ENCODE data around the gene GMPS.
"Not testable (repeated sequence)": the region's sequence is repeated elsewhere in the genome, so short reads cannot be mapped to it uniquely, and the experiment has no call there.

Gene GMPS

DNA sequence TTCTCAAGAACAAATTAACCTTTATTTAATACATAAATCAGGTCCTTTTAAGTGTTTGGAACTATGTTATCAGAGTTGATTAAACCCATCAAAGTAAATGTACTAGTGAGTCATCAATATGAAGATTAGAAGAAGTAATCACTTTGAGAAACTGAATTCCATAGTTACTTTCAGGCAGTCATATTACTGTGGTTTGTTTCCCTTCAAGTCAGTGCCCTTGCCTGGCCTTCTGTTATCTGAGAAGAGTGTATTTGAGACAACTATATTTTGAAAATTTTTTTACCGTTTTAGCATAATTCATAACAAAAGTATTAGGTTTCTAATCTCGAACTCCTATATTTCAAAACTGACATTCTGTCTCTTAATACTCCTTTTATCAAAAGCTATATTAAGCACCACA is 73.6 kb downstream of the GMPS start:
- no peak for DNase-seq

DNA sequence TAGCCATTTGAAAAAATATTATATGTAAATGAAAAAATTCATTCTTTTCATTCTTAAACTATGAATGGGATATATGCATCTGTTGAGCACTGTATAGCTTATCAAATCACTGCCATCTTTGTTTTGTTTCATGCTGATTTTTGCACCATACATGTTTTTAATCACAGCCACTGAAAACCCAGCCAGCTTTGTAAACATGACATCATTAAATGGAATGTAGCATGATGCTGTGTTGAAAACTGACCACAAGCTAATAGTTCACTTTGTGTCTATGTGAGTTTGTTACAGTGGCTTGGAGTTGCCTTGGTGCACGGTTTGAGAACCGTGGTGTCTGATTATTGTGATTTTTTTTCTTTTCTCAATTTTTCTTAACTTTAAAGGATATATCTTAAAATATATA is 75.7 kb downstream of the GMPS start:
- DNase-seq, result no peak

DNA sequence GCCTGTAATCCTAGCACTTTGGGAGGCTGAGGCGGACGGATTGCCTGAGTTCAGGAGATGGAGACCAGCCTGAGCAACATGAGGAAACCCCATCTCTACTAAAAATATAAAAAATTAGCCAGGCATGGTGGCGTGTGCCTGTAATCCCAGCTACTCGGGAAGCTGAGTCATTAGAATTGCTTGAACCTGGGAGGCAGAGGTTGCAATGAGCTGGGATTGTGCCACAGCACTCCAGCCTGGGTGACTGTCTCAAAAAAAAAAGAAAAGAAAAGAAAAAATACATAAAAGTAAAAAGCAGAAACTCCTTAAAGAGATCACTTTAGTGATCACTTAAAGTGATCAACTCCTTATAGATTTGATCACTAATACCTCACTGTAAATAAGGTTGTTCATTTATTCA is 78.0 kb downstream of the GMPS start:
- DNase-seq, result no peak

DNA sequence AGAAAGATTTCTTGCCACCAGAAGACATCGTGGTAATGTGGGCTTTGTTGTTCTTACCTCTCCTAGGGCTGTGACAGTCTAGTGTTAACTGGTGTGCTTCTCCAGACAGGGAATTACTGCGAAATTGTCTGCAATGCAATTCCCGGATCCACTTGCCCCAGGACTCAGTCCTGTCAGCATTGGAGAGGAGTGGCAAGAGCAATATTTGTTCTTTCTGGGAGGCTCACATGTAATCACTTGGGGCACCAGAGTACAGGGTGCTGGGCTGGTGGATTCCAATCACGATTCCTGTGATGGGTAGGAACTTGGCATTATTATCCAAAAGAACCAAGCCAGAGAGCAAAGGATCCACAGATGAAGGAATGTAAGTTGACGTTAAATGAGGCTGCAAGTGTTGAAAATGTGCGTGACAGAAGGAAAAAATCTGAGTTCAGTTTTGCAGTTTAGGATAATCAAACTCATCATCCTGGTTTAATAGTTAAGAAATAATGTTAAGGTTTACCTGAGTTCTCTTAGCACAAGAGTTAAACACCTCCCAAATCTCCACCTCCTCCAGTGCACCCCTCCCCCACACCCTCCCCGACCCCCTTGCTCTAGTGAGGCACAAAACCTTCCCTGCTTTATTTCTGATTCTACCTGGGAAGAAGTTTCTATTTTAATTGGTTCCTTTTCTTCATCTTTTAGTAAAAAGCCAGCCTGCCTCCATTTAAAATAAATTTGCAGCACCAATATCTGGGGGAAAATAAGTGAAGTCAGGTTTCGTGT is 79.2 kb downstream of the GMPS start:
- no peak for DNase-seq

DNA sequence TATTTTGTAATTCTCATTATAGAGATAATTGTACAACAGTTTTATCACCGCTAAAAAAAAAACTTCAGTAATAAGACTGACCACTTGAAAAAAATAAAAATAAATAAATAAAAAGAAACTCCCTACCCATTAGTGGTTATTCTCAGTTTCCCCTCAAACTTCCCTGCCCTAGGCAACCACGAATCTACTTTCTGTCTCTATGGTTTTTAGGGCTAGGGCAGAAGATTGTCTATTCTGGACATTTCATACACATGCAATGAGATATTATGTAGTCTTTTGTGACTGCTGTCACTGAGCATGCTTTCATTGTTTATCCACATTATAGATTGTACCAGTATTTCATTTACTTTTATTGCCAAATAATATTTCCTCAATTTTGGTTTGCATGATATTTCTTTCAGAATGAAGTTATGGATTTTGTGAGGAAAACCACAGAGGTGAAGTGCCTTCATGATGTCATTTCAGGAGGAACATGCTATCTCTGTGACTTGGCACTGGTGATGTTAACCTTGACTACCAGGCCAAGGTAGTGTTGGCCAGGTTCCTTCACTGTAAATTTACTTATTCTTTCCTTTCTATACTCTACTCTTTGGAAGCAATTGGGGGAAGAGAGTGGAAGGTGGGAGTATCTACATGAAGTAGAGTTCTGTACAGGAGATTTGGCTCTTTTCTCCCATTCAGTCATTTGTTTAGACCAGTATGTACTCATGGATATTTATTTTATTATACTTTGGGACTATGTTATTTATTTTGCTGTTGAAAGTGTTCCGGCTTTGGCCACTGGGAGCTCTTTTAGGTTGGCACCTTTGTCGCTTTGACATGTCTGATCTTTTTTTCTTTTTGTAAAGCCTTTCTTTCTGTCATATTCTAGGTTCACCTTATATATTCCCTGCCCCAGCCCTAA is 86.3 kb downstream of the GMPS start:
- DNase-seq, result no peak

DNA sequence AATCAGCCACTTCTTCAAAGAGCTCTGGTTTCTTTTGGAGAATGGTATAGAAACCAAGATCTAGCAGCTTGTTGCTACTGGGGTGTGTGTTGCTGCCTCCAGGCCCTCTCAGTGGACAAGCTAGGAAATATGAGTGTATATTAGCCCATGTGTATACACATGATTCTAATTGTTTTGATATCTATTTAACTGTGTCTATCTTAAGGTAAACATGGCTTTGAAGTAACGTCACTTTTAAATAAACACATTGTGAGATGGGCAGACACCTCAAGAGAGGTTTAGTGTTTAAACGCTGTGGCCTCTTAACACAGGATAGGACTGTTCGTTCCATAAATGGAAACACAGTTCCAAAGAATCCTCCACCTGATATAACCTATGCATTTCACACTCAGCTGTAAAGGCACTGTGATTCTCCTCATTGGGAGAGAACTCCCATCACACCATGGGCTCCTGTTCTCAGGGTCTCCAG is 87.0 kb downstream of the GMPS start:
- DNase-seq, result no peak

DNA sequence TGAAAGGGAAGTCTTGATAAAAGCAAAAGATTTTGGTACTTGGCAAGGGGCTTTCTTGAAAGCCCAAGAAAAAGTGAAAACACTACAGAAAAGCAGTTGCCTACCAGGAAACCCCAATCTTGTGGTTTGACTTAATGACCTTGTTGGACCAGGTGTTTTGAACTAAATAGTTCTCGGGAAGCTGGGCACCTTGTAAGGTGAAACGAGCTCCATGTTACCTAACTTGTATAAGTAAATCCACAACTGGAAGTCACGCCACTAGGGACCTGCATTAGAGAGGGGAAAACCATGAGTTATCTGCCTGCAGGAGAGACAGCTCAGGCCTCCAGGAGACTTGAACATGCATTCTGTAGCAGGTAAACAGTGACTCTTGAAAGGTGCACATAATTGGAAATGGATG is 88.2 kb downstream of the GMPS start:
- no peak for DNase-seq

DNA sequence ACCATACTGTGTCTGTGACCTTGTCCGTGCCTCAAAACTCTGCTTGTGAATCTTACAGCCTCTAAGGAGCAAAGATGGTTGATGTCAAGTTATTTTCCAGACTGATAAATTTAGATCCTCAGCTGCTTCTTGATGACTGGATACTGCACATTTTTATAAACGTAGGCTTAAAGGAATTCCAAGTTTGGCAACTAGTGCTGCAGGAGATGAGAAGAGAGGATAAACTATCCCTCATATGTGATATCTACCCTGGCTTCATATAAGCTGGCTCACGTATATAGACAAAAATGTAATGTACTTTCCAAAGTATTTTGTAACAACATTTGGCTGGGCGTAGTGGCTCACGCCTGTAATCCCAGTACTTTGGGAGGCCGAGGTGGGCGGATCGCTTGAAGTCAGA is 89.6 kb downstream of the GMPS start:
- DNase-seq, result no peak

DNA sequence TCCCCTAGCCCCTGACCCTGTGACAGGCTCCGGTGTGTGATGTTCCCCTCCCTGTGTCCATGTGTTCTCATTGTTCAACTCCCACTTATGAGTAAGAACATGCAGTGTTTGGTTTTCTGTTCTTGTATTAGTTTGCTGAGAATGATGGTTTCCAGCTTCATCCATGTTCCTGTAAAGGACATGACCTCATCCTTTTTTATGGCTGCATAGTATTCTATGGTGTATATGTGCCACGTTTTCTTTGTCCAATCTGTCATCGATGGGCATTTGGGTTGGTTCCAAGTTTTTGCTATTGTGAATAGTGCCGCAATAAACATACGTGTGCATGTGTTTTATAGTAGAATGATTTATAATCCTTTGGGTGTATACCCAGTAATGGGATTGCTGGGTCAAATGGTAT is 90.6 kb downstream of the GMPS start:
- not testable (repeated sequence) for DNase-seq

DNA sequence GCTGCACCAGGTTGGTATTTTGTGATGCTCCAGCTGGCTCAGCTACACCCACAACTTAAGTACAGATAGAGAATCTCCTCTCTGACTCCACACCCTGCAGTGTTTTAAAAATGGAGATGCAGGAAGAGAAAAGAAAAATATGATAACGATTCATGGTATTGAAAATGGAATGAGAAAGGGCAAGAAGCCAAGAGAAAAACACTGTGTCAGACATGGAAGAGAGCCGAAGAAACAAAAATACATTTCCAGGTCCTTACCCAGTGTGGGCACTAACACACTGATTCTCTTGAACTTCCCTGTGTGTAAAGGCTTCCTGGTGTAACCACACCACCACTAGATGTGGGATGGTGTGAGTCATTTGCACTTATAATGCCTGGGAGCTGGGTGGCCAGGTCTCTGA is 93.1 kb downstream of the GMPS start:
- no peak for DNase-seq

DNA sequence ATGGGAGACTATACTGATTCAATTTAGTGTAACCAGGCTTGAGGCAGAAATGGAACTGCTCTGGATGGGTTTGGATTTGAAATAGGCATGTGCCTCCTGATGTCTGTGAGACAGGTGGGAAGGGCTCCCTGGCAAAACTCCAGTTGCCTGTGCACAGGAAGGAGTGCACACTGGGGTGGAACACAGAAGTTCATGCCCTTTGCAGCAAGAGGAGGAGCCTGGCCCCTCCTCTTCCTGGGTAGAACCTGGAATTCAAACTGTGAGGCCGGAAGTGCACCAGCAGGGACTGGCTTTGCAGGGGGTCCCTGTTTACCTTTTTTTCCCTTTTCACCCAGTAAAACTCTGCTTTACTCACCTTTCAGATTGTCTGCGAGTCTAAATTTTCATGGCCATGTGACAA is 99.9 kb downstream of the GMPS start:
- DNase-seq, result no peak

DNA sequence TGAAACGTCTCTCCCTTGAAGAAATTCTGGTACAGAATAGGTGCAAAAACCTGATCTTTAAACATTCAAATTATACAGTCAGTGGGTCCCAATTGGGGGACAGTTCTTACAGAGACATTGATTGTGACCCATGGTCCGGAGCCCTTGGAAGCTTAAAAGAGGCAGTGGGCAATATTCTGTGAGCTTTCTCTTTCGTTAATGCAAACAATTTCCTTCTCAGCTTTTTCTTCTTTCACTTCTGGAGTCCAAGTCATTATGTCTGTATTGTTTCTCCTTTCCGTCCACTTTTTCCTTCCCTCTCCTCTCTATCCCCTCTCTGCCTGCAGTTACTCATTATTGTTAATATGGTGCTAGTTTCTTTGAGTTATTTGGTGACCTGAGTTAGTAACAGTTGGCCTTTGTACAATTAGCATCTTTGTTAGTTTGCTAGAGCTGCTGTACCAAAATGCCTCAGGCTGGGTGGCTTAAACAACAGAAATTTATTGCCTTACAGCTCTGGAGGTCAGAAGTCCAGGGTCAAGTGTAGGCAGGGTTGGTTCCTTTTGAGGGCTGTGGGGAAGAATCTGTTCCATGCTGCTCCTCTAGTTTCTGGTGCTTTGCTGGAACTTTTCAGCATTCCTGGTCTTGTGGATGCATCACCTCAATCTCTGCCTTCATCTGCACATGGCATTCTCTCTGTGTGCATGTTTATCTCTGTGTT is 102.6 kb downstream of the GMPS start:
- DNase-seq, result no peak

DNA sequence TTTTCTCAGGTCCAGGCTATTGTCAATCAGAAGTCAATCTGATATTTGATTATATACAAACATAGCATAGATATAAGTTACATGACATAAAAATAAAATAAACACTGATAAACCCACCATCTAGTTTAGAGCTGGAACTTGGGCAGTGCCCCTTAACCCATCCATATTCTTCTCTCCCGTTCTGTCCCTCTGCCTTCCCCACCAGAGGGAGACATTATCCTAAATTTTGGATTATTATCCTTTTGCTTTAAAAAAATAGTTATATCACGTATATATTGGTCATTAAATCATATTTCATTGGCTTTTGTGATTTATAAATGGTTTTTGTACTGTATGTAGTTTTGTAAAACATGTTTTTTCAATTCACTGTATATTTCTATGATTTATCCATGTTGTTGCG is 107.9 kb downstream of the GMPS start:
- no peak for DNase-seq

DNA sequence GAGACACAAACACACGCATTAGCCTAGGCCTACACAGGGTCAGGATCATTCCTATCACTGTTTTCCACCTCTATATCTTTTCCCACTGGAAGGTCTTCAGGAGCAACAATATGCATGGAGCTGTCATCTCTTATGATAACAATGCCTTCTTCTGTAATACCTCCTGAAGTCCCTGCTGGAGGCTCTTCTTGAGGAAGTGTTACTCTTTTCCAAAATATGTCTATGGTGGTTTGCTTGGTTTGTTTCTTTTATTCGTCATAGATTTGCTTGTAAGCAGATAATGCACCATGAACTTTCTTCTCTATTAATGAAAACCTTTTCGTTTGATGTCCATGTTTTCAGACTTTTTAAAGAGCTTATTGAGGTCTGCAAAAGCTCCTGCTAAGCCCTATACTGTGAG is 109.3 kb downstream of the GMPS start:
- DNase-seq, result no peak

DNA sequence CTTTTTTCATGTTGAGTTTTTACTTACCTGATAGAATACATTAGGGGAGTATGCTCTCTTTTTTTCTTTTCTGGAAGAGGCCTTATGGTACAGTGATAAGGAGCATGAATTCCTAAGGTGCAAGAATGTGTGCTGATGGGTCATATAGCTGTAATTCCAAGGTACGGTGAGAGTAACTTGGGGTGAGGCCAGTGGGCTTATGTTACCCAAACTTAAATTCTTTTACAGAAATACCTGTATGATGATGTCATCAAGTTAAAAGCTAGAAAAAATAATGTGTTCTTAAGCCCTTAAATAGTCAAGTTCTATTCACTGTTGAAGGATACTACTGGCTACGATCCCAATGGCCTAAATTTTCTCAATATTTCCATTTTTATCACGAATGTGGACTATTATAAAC is 111.2 kb downstream of the GMPS start:
- no peak for DNase-seq

DNA sequence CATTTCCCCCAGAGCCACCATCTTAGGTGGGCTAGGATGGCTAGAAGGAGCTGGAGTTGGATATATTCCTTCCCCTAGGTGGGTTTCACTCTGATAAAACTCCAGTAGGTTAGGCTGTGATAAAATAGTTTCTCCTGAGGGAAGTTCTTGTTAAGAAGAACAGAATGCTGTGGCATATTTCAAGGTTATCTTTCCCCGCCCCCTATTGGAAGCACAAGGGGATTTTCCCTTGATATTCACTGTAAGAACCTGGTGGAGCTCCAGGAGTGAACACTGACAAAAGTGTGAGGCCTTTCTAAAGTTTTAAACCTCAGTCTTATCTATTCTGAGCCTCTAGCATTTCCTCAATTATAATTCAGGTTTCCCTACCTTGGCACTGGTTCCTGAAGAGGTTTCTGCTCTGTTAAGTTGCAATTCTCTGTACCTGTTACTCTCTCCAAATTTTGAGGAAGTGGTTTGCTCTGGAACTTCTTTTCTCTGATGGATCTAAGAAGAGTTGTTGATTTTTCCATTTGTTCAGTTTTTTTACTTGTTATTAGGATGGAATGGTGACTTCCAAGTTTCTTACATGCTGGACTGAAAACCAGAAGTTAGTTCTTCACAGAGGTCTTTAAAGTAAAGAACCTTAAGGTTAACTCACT is 113.5 kb downstream of the GMPS start:
- DNase-seq, result no peak

DNA sequence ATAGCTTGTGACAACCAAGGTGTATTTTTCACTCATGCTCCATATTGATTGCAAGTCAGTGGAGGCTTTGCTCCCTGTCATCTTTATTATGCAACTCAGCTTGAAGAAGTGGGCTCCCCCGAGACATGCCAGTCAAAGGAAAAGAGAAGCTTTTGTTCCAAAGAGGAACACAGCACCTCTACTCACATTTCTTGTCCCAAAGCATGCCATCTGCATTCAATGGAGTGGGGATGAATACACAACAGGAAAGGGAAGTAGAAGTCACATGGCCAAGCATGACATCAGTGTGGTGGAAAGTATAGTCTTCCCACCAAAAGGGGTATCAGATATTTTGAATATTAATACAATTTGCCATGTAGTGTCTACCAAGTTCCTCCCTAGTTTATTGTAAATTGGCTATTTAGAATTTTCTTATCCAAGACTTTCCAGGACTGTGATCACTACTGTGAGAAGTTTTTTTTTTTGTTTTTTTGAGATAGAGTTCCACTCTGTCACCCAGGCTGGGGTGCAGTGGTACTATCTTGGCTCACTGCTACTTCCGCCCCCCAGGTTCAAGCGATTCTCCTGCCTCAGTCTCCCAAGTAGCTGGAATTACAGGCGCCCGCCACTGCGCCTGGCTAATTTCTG is 114.5 kb downstream of the GMPS start:
- no peak for DNase-seq

DNA sequence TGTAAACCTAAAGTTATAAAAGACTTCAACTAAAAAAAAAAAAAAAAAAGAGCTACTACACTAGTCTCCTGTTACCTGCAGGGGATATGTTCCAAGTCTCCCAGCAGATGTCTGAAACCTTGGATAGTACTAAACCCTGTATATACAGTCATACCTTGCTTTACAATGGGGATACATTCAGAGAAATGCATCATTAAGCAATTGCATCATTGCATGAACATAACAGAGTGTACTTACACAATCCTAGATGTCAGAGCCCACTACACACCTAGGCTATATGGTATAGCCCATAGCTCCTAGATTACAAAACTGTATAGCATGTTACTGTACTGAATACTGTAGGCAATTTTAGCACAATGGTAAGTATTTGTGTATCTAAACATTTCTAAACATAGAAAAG is 119.1 kb downstream of the GMPS start:
- DNase-seq, result no peak

DNA sequence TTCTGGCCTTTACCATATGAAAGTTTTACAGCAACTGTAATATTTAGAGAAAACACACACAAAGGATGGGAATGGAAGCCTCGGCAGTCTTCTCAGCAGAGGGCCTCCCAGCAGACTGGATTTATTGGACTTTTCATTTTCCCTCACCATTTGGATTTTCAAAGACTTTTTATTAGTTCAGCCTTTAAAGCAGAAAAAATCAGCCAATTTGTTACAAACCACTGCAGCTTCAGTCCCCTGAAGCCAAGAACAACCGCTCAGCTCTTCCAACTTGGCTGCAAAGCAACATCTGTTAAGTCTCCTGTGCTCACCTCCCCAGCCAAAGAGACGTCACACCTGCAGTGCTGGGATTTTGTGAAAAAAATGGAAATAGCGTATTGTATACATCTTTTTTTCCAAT is 120.8 kb downstream of the GMPS start:
- no peak for DNase-seq

DNA sequence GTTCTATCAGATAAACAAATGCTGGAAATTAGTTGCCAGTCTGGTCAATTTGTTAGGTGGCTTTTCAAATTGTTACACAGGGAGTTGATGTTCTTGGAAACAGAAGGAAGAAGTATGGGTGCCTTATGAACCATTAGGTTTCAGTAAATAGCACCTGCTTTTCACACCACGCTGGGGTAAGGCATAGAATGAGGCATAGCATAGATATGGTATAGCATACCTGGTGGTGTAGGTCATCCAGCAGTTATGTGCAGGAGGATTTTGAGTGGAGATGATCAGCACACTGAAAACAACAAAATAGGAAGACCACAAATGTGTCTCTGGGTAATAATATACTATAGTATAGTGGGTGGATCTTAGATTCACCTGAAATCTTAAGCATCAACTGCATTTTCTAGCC is 121.4 kb downstream of the GMPS start:
- no peak for DNase-seq
